Measurements from ENCODE around the gene GPR50.
A peak's percentile ranks its signal among the peaks of the same experiment; 100 is the strongest.

GPR50 gene

GRCh38 chrX:151176231-151176750 is at the start of gene GPR50:
Gene GPR50, plus strand, starts transcription at chrX:151176584. Its CDS starts 138 bp downstream, at chrX:151176722.
- no peak for TF ChIP-seq FOXM1 (IDR thresholded peaks at IDR 0.05; ENCODE audit: borderline replicate concordance, low read depth)
- TF ChIP-seq ZBTB7A (IDR thresholded peaks at IDR 0.05; ENCODE audit: low read depth), result no peak
- no peak for TF ChIP-seq TEAD4 (IDR thresholded peaks at IDR 0.05)
- no peak for TF ChIP-seq YY1 (IDR thresholded peaks at IDR 0.05; ENCODE audit: low read depth)
- TF ChIP-seq CREB1 (IDR thresholded peaks at IDR 0.05; ENCODE audit: low read depth), result no peak
- TF ChIP-seq MAX (IDR thresholded peaks at IDR 0.05), result no peak
- TF ChIP-seq, protein P1, sequence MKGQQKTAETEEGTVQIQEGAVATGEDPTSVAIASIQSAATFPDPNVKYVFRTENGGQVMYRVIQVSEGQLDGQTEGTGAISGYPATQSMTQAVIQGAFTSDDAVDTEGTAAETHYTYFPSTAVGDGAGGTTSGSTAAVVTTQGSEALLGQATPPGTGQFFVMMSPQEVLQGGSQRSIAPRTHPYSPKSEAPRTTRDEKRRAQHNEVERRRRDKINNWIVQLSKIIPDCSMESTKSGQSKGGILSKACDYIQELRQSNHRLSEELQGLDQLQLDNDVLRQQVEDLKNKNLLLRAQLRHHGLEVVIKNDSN (IDR thresholded peaks at IDR 0.05), result no peak
- TF ChIP-seq RAD21 (IDR thresholded peaks at IDR 0.05; ENCODE audit: low read depth), result no peak
- no peak for TF ChIP-seq EP300 (IDR thresholded peaks at IDR 0.05; ENCODE audit: borderline replicate concordance)
- no peak for TF ChIP-seq NFIC (IDR thresholded peaks at IDR 0.05)
- no peak for TF ChIP-seq TCF12 (IDR thresholded peaks at IDR 0.05; ENCODE audit: low read depth)

GRCh38 chrX:151132531-151132930 is 43.9 kb upstream of the GPR50 start:
- TF ChIP-seq ZBTB7A (IDR thresholded peaks at IDR 0.05; ENCODE audit: low read depth) (no peak), NFIC (IDR thresholded peaks at IDR 0.05) (no peak), YY1 (IDR thresholded peaks at IDR 0.05; ENCODE audit: low read depth) (no peak), TAF1 (IDR thresholded peaks at IDR 0.05; ENCODE audit: low read depth) (no peak), MAX (IDR thresholded peaks at IDR 0.05) (no peak), FOXM1 (IDR thresholded peaks at IDR 0.05; ENCODE audit: borderline replicate concordance, low read depth) (no peak), TEAD4 (IDR thresholded peaks at IDR 0.05) (no peak), EGR1 (IDR thresholded peaks at IDR 0.05) (no peak), CREB1 (IDR thresholded peaks at IDR 0.05; ENCODE audit: low read depth) (no peak)
- TF ChIP-seq, protein P2, sequence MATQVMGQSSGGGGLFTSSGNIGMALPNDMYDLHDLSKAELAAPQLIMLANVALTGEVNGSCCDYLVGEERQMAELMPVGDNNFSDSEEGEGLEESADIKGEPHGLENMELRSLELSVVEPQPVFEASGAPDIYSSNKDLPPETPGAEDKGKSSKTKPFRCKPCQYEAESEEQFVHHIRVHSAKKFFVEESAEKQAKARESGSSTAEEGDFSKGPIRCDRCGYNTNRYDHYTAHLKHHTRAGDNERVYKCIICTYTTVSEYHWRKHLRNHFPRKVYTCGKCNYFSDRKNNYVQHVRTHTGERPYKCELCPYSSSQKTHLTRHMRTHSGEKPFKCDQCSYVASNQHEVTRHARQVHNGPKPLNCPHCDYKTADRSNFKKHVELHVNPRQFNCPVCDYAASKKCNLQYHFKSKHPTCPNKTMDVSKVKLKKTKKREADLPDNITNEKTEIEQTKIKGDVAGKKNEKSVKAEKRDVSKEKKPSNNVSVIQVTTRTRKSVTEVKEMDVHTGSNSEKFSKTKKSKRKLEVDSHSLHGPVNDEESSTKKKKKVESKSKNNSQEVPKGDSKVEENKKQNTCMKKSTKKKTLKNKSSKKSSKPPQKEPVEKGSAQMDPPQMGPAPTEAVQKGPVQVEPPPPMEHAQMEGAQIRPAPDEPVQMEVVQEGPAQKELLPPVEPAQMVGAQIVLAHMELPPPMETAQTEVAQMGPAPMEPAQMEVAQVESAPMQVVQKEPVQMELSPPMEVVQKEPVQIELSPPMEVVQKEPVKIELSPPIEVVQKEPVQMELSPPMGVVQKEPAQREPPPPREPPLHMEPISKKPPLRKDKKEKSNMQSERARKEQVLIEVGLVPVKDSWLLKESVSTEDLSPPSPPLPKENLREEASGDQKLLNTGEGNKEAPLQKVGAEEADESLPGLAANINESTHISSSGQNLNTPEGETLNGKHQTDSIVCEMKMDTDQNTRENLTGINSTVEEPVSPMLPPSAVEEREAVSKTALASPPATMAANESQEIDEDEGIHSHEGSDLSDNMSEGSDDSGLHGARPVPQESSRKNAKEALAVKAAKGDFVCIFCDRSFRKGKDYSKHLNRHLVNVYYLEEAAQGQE (IDR thresholded peaks at IDR 0.05; ENCODE audit: low read depth), result no peak

DNA sequence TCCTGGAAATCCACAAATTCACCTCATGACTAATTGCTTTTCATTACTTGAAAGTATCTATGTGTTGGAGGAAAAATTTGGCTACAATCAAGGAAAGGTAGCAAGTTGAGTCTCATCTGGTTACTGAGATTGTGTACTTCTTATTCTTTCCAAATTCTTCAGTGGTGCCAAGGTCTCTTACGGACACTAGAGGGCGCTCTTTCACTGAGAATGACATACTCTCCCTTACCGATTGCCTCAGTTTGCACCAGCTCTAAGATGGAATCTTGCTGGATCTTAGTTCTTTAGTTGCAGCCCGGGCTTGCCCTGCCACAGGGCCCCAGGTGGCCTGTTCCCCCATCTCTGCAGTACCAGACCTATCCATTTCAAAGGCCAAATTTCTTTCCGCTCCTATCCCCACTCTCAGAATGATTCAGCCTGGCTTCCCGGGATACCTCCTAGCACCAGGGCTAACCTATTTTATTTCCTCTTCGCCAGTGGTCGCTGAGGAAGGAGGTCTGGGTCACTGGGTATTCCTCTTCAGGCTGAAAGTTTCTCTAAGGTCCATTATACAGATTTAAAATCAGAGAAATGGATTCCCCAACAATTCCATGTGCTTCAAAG is 24.6 kb upstream of the GPR50 start:
- no peak for TF ChIP-seq EGR1 (IDR thresholded peaks at IDR 0.05)
- TF ChIP-seq RAD21 (IDR thresholded peaks at IDR 0.05; ENCODE audit: low read depth), result peak; percentile 77

DNA sequence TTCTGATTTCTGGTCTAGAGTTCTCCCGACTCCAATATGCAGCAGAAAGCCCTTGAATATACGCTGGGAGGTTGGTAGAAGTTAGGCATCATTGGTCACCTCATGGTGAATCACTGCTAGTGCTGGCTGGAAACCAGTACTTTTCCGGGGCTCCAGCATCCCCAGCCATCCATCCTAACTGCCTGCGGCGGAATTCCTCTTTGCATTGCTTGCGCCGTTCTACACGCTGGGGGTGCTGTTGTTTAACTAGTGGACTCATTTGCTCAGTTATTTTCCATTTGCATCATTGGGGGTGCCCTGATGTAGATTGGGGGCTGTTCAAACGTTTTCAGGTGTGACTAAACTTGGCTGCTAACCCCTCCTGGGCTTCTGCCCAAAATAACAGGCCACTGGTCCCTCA is 23.3 kb upstream of the GPR50 start:
- TF ChIP-seq NFIC (IDR thresholded peaks at IDR 0.05) (no peak), TAF1 (IDR thresholded peaks at IDR 0.05; ENCODE audit: low read depth) (no peak), CREB1 (IDR thresholded peaks at IDR 0.05; ENCODE audit: low read depth) (no peak), RAD21 (IDR thresholded peaks at IDR 0.05; ENCODE audit: low read depth) (peak; percentile 12; the same call in 1 of the 2 replicates), FOXM1 (IDR thresholded peaks at IDR 0.05; ENCODE audit: borderline replicate concordance, low read depth) (no peak), ZBTB7A (IDR thresholded peaks at IDR 0.05; ENCODE audit: low read depth) (no peak), YY1 (IDR thresholded peaks at IDR 0.05; ENCODE audit: low read depth) (no peak)
- TF ChIP-seq, protein P1 (IDR thresholded peaks at IDR 0.05), result no peak

DNA sequence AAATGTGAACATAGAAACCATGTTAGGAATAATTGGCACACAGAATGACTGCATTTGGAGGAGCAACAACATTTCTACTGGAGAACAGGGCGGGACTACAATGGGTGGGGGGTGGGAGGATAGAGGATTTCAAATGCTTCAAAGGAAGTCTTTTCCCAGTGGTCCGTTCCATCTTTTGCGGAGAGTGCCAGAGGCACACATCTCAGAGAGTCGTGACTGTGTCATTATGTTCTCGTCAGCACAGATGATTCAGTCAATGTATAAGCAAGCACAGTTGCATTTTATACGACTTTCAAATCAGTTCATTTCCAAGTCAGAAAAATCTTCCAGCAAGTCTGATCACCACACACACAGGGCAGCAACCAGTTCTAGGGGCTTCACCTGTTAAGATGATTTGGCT is 22.7 kb upstream of the GPR50 start:
- TF ChIP-seq, protein P2 (IDR thresholded peaks at IDR 0.05; ENCODE audit: low read depth), result no peak
- no peak for TF ChIP-seq EGR1 (IDR thresholded peaks at IDR 0.05)
- TF ChIP-seq EP300 (IDR thresholded peaks at IDR 0.05; ENCODE audit: borderline replicate concordance), result no peak
- no peak for TF ChIP-seq CREB1 (IDR thresholded peaks at IDR 0.05; ENCODE audit: low read depth)
- TF ChIP-seq MAX (IDR thresholded peaks at IDR 0.05), result no peak
- TF ChIP-seq TCF12 (IDR thresholded peaks at IDR 0.05; ENCODE audit: low read depth), result no peak
- TF ChIP-seq ZBTB7A (IDR thresholded peaks at IDR 0.05; ENCODE audit: low read depth), result no peak
- no peak for TF ChIP-seq TEAD4 (IDR thresholded peaks at IDR 0.05)
- TF ChIP-seq CEBPB (IDR thresholded peaks at IDR 0.05), result no peak
- no peak for TF ChIP-seq NFIC (IDR thresholded peaks at IDR 0.05)

GRCh38 chrX:151155234-151155633 is 21.1 kb upstream of the GPR50 start:
- no peak for TF ChIP-seq EGR1 (IDR thresholded peaks at IDR 0.05)
- no peak for TF ChIP-seq TCF12 (IDR thresholded peaks at IDR 0.05; ENCODE audit: low read depth)
- TF ChIP-seq, protein P2 (IDR thresholded peaks at IDR 0.05; ENCODE audit: low read depth), result no peak
- TF ChIP-seq RAD21 (IDR thresholded peaks at IDR 0.05; ENCODE audit: low read depth), result no peak
- TF ChIP-seq, protein P1 (IDR thresholded peaks at IDR 0.05), result no peak
- no peak for TF ChIP-seq MAX (IDR thresholded peaks at IDR 0.05)
